GM19467 (cell line): ENCODE results near the gene ACSS1.
"Not testable (repeated sequence)": the region's sequence is repeated elsewhere in the genome, so short reads cannot be mapped to it uniquely, and the experiment has no call there.

ENCODE experiments used
- ATAC-seq: cut with Tn5 transposase; IDR thresholded peaks from one replicate; pipeline ENCODE4 v1.9.1; 2021; ENCODE audit warnings: mild to moderate bottlenecking, moderate library complexity; ENCODE audit not compliant: unreplicated experiment

Gene ACSS1

GRCh38 chr20:25014816-25015215, 43.1 kb downstream of the ACSS1 start:
- ATAC-seq, result no peak

DNA sequence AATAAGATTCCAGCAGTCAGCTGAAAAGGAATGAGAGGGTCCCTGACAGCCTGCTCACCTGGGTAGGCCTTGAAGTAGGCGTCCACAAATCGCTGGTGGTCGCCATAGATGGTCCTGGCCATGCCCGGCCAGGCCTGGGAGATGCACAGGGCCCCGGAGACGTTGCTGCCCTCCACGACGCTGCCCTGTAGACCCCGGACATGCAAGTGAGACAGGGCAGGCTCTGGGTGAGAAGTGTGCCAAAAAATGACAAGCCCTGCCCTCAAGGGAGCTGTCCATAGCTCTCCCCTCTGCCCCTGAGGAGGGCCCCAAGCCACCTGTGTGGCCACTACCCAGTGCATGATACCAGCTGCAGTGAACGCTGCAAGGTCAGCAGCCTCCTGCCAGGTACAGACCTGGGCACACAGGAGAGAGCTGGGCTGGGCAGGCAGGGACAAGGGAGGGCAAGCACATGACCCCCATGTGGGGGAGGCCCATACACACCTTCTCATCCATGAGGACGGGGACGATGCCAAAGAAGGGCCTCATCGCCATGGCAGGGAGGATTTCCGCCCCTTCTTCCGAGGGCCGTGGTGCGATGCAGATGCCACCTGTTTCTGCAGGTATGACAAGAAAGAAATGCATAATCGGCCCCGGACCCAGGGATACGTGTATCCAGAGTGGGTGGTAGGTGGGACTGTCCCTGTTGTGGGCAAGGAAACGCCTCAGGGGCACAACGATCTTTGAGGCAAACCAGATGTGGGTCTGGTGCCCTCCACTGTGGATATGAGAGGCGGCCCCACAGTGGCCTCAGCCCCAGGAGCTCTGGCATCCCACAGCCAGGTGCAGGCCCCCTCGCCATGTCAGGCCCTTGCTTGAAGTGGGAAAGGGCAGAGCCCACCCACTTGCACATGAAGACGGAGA, 44.2 kb downstream of the ACSS1 start:
- no peak for ATAC-seq

DNA sequence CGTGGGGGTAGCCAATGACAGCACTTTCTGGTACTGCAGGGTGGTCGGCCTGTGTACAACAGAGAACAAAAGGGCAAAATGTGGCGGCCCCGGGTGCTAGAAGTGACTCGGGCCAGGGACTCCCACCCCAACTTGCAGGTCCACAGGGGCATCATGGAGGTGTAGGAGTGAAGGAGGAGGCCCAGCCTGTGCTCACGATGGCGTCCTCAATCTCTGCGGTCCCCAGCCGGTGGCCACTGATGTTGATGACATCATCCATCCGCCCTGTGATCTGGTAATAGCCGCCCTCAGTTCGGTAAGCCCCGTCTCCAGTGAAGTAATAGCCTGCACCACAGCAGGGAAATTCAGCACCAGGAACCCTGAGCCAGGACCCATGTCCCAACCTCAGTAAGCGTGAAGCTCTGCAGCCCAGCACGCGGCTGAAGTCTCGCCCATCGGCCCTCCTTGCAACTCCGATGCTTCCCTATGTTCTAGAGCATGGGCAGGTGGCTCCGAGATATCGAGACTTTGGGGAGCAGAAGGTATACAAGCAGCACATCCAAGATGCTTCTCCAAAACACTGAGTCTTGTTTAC, 45.2 kb downstream of the ACSS1 start:
- ATAC-seq, result no peak

DNA sequence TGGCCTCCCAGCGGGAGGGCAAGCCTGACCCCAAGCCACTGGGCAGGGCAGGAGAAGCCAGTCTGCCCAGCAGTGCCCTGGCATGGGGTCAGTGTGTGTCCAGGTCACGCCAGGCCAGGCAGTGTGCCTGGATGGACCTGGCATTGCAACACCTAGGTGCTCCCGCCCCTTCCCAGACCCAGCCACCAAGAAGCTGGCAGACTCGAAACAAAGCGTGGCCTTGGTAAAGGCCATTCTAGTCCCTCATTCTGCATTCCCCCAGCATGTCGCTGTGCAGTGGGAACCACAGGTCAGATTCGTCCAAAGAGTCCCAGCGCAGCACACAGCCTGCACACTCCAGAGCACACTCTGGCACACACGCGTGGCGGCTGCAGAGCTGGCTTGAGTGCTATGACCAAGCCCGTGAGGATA, 46.1 kb downstream of the ACSS1 start:
- no peak for ATAC-seq

GRCh38 chr20:25011261-25011660, 46.7 kb downstream of the ACSS1 start:
- ATAC-seq, result no peak

DNA sequence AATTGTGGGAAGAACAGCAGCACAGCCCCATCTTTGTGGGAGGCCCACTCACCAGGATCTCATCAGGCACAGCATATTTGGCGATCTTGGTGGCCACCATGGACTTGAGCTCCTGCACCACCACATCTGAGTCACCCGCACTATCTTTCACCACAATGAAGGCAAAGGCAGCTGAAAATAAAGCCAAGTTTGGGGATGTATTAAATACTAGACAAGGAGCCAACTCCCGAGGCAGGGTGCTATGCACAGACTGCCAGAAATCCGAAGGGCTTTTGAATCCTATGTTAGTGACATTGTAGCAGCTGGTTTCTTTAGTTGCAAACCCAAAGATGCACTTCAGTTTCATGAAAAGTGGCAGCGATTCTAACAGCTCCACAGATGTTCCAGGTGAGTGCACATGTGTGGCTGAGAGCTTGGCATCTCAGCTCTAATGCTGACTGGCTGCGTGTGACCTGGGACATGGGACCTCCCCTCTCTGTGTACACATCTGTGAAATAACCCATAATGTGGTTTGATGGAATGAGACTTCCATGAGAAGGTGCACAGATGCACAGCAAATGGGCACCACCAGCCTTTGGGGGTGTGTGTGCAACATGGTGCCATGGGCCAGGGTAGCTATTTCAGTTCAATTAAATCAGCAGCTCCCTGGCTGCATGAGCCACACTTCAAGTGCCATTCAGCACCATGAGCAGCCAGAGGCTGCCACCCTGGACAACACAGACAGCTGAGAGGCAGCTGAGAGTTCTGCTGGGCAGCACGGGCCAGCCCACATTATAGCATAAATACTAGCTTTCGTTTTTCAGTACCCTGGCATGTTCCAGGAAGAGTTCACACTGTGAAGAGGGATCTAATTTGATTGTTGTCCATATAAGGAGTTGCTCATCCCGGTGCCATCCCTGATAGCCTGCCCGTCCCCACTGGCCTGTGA, 48.5 kb downstream of the ACSS1 start:
- ATAC-seq, result no peak

GRCh38 chr20:25008388-25009217, 49.3 kb downstream of the ACSS1 start:
- no peak for ATAC-seq

DNA sequence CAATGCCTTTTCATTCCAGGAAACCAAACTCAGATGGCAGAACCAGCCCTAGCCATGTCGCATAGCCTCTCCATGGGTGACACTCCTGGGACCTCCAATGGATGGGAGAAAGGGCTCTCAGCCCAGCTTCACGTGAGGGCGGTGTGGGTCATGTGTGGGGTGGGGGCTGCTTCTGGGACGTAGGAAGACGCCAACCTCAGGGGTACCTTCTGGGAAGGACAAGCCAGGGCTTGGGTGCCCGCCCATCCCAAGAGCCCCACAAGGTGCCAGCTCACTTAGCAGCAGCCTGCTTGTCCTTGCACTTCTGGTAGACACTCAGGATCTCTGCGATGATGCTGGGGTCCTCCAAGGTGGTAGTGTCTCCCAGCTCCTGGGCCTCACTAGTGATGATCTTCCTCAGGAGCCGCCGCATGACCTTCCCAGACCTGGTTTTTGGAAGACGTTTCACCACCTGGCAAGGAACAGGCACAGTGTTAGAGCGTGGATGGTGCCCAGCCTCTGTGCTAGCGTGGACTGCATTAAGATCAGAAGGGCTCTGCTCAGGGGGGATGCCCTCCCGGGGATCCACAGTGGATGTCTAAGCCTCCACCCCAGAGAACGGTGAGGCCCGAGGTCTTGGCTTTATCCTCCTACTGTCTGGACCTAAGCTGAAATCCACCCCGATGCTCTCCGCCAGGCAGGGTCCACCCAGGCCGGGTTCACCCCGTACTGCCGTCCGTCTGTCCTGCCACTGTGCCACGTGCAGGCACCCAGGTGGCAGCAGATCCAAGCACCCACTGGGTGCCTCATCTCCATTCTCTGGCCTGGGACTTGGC, 50.2 kb downstream of the ACSS1 start:
- no peak for ATAC-seq

- no peak for ATAC-seq
Measured at GRCh38 chr20:25006431-25007167, 51.3 kb downstream of the ACSS1 start.

DNA sequence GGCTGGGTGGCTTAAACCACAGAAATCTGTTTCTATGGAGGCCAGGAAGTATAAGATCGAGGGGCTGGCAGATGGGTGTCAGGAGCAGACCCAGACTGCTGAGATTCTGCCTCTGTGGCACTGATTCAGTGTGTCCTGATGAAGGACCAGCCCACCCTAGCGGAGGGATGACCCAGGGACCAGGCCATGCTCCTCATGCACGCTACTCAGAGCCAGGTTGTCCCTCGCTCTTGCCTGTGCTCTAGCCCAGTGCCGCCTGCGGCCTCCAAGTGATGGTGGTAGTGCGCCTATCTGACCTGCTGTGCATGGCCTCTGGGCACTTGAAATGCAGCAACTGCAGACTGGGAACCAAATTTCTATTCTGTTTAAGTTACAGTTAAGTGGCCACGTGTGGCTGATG, 52.3 kb downstream of the ACSS1 start:
- no peak for ATAC-seq

GRCh38 chr20:25005220-25005619, 52.7 kb downstream of the ACSS1 start:
- no peak for ATAC-seq

DNA sequence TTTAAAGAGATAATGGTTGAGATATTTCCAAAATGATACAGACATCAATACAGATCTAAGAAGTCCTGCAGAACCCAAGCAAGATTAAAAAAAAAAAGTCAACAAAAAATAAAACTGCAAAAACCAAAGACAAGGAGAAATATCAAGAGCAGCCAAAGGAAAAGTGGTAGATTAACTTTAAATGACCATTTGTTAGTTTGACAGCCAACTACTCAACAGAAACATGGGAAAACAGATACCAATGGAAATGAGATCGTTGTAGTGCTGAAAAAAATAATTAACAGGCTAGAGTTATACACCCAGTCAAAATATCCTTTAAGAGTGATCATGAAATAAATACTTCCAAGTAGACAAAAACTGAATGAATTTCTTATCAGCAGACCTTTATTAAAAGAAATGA, 54.9 kb downstream of the ACSS1 start:
- no peak for ATAC-seq

- not testable (repeated sequence) for ATAC-seq
Measured at GRCh38 chr20:25001323-25001722, 56.6 kb downstream of the ACSS1 start.

- no peak for ATAC-seq
Measured at GRCh38 chr20:25000268-25000801, 57.6 kb downstream of the ACSS1 start.

- no peak for ATAC-seq
Measured at GRCh38 chr20:24999568-24999967, 58.4 kb downstream of the ACSS1 start.

DNA sequence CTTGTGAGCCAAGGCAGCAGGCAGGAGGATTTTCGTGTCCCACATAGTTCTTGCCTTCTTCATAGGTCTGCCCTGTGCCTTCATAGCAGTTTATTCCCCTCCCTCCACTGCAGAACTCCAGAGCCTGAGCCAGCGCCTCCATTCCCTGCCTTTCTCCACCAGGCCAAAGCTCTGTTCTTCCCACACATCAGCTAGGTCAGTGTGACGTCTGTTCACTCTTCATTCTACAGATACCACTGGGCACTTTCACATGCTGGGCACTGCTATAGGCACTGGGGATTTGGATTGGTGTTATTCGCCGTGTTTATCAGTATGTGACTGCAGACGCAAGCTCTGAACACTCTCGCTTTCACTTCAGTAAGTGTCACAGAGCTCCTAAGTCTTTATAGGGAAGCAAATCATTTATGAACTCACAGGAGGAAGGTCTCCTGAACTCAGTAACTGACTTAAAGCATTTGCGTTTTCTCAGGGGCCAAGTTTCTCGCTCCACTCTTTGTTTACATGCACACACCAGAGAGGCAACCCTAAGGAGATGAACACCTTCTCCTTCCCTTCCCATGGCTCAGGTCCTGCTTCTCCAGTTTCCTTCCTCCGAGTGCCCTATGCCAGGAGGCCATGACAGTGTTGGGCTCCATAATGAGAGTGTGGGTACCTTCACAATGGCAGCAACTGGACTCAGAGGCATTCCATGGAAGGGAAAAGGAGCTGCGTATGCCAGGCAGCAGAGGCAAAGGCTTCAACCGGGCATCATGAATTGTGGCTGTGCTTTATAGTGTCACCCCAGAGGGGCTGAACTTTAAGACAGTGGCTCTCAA, 59.1 kb downstream of the ACSS1 start:
- no peak for ATAC-seq

DNA sequence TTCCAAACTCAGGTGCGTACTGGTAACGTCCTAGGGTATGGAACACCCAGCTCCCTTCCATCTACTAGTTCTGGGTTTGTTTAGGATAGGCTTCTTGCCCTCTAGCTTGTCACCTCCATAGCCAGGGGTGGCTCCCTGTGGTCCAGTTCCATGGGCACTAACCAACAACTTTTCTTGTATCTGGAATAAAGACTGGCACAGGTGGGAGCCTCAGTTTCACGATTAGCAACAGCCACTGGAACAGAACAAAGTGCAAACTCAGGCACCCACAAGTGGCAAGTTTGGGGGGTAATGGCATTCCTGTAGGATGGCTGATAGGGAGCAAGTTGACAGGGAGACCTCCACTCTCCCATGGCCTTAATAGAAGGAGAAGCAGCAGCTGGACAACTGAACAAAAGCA, 59.8 kb downstream of the ACSS1 start:
- ATAC-seq, result no peak
